MCF 10A (cell line): ENCODE data around the gene SCYGR4. TPM values are rescaled to one million over a fixed set of nuclear protein-coding genes. Genes with fewer than 3 reads are reported as not detected.

ENCODE experiments used
- BruUV-seq: library from RNA; stranded (reverse); fragments of 400-500 nt; replicated peaks from 2 replicates; lab custom pipeline; 2021; lab: Mats Ljungman, UMichigan
- CTCF ChIA-PET: fragments of 300-600 bp; sonication (Branson Sonifier 250); formaldehyde crosslinking; extraction: SDS; loops from one replicate; lab custom pipeline; 2021; ENCODE audit warnings: antibody characterized with exemption, inconsistent platforms; lab: Yijun Ruan, JAX
- POLR2A ChIA-PET: fragments of 300-600, 350-650 bp; sonication (Branson Sonifier 250); formaldehyde crosslinking; extraction: SDS; loops from one replicate; lab custom pipeline; 2020; ENCODE audit warnings: antibody characterized with exemption, inconsistent platforms; lab: Yijun Ruan, JAX
- DNase-seq: peaks from one replicate; pipeline ENCODE4 v3.0.0-alpha.2; 2018; ENCODE audit not compliant: unreplicated experiment
- H3K27ac Mint-ChIP-seq: one replicate; pipeline ENCODE4 v1.8.0; 2022; ENCODE audit warnings: mild to moderate bottlenecking, low read depth, mixed read lengths; ENCODE audit not compliant: unreplicated experiment
- H3K27me3 Mint-ChIP-seq: one replicate; pipeline ENCODE4 v1.8.0; 2022; ENCODE audit warnings: mixed read lengths; ENCODE audit not compliant: insufficient read depth, unreplicated experiment
- H3K36me3 Mint-ChIP-seq: one replicate; pipeline ENCODE4 v1.8.0; 2022; ENCODE audit warnings: mild to moderate bottlenecking, moderate library complexity, mixed read lengths; ENCODE audit not compliant: insufficient read depth, unreplicated experiment
- H3K4me1 Mint-ChIP-seq: one replicate; pipeline ENCODE4 v1.8.0; 2022; ENCODE audit warnings: mixed read lengths; ENCODE audit not compliant: insufficient read depth, unreplicated experiment
- H3K4me3 Mint-ChIP-seq: one replicate; pipeline ENCODE4 v1.8.0; 2022; ENCODE audit warnings: mild to moderate bottlenecking, moderate library complexity, mixed read lengths; ENCODE audit not compliant: unreplicated experiment
- H3K9me3 Mint-ChIP-seq: one replicate; pipeline ENCODE4 v1.8.0; 2022; ENCODE audit warnings: mixed read lengths; ENCODE audit not compliant: unreplicated experiment
- CTCF ChIP-seq: fragments of 200-600 bp; IDR thresholded peaks from one replicate; pipeline ENCODE4 v1.8.0; 2022; ENCODE audit warnings: antibody characterized with exemption, mild to moderate bottlenecking; ENCODE audit not compliant: unreplicated experiment
- intact Hi-C: fragments of 100-400 bp; cut with micrococcal nuclease; formaldehyde crosslinking; loops from 2 replicates; pipeline ENCODE4 v1.14.1; 2022
- total RNA-seq: library from RNA; stranded (reverse); gene quantifications from 2 replicates; pipeline ENCODE4 v1.2.3, GENCODE V29; 2022

SCYGR4 gene
- total RNA-seq, 1 experiment from 2014 or later, result not detected

DNA sequence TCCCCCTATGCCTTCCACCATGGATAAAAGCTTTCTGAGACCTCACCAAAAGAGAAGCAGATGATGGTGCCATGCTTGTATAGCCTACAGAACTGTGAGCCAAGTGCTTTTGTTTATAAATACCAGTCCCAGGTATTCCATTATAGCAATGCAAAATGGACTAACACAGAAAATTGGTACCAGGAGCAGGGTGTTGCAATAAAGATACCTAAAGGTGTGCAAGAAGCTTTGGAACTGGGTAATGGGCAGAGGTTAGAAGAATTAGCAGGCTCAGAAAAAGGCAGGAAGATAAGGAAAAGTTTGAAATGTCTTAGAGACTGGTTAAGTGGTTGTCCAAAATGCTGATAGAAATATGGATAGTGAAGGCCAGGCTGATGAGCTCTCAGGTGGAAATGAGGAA, 34.9 kb upstream of the SCYGR4 start:
- H3K36me3 Mint-ChIP-seq, result no peaks in the 10 kb centered on the region
- intact Hi-C loops, result no loop called here
- H3K27me3 Mint-ChIP-seq, result no peaks in the 10 kb centered on the region
- H3K9me3 Mint-ChIP-seq, result peaks cover 14% of the 10 kb centered on the region
- H3K4me3 Mint-ChIP-seq, result no peak overlapping the region
- ChIA-PET POLR2A (no interaction called here), CTCF (interaction anchor here (0.5 kb wide), 1 partner anchor 314 kb away, joined by 3 read pairs; no protein-coding TSS in a partner anchor)
- TF ChIP-seq CTCF, result no peak
- BruUV-seq, result no TSS peak
- H3K27ac Mint-ChIP-seq, result no peak overlapping the region
- no peaks in the 10 kb centered on the region for H3K4me1 Mint-ChIP-seq
- no peak for DNase-seq

- DNase-seq, result no peak
- H3K4me1 Mint-ChIP-seq, result peaks cover 6% of the 10 kb centered on the region
- intact Hi-C loops, result no loop called here
- H3K36me3 Mint-ChIP-seq, result no peaks in the 10 kb centered on the region
- ChIA-PET CTCF (no interaction called here), POLR2A (interaction anchor here (1.2 kb wide), 2 partner anchors 9 to 25 kb away, joined by 3 to 4 read pairs; no protein-coding TSS in a partner anchor)
- H3K4me3 Mint-ChIP-seq, result no peak overlapping the region
- BruUV-seq, result no TSS peak
- peaks cover 11% of the 10 kb centered on the region for H3K27me3 Mint-ChIP-seq
- TF ChIP-seq CTCF, result no peak
- H3K9me3 Mint-ChIP-seq, result peaks cover 10% of the 10 kb centered on the region
- no peak overlapping the region for H3K27ac Mint-ChIP-seq
Measured at GRCh38 chr2:227592694-227593387, 24.5 kb upstream of the SCYGR4 start.

DNA sequence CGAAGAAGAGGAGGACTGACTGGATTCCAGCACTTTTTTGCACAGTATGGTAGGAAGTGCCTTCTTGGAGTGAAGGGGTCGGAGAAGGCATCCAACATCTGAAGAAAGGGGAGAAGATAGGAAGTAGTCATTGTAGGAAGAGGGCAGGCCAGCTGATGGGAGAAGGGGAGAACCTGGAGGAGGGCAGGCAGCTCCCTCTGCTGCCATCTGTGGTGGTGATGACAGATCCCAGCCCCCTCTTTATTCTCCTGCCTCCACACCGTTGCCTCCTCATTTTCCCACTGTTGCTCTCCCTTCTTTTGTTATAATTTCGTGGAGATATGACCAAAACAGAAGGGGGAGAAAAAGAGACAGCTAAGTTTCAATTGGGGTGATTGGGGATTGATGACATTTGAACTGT, 21.5 kb upstream of the SCYGR4 start:
- TF ChIP-seq CTCF, result no peak

DNA sequence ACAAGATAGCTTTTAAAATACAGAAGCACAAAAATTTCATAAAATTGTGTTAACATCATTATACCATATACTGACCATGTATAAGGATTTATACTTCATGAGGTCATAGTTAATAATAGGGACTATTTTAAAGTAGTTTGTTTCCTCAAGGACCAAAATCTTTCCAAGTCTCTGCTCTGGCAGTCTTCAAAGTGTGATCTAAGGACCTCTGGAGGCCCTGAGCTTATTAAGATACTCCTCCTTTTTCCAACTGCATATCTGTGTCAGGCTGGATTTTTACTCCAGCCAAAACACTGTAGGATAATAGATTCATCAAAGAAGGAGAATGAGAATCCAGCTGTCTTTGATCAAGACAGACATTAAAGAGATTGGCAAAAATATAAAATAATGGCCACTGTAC, 20.3 kb upstream of the SCYGR4 start:
- peaks cover 11% of the 10 kb centered on the region for H3K27me3 Mint-ChIP-seq
- no TSS peak for BruUV-seq

More for the DNA sequence above, 21.5 kb upstream of the SCYGR4 start:
- Mint-ChIP-seq H3K9me3 (no peaks in the 10 kb centered on the region), H3K27me3 (peaks cover 11% of the 10 kb centered on the region), H3K4me1 (peaks cover 6% of the 10 kb centered on the region), H3K4me3 (no peak overlapping the region), H3K36me3 (no peaks in the 10 kb centered on the region), H3K27ac (no peak overlapping the region)
- POLR2A ChIA-PET, result no interaction called here
- intact Hi-C loops, result no loop called here
- BruUV-seq, result no TSS peak
- CTCF ChIA-PET, result no interaction called here
- DNase-seq, result no peak

More for the DNA sequence above, 20.3 kb upstream of the SCYGR4 start:
- Mint-ChIP-seq H3K27ac (no peak overlapping the region), H3K9me3 (no peaks in the 10 kb centered on the region), H3K4me1 (peaks cover 6% of the 10 kb centered on the region), H3K36me3 (no peaks in the 10 kb centered on the region), H3K4me3 (no peak overlapping the region)
- TF ChIP-seq CTCF, result no peak
- intact Hi-C loops, result no loop called here
- POLR2A ChIA-PET, result interaction anchor here (0.8 kb wide), 1 partner anchor 169 kb away, joined by 3 read pairs; no protein-coding TSS in a partner anchor
- CTCF ChIA-PET, result interaction anchor here (0.7 kb wide), 1 partner anchor 105 kb away, joined by 4 read pairs; no protein-coding TSS in a partner anchor
- no peak for DNase-seq
